OCI-LY3 (cell line): ENCODE results near the gene SLC12A7.

Experiments used
- H2AFZ ChIP-seq: fragments of 200-600, 300-600 bp; shearing (Covaris generic); 2 replicates; pipeline ENCODE4 v1.6.0; 2014; ENCODE audit warnings: antibody characterized with exemption, low read depth, low read length
- H3K27ac ChIP-seq: fragments of 200-600, 300-600 bp; sonication (generic); 2 replicates; pipeline ENCODE4 v1.5.1; 2014; ENCODE audit warnings: mild to moderate bottlenecking, low read length, moderate library complexity, mixed read lengths
- H3K27me3 ChIP-seq: fragments of 200-600, 300-600 bp; sonication (generic); 2 replicates; pipeline ENCODE4 v1.6.1; 2014; ENCODE audit warnings: low read depth, low read length, mixed read lengths
- H3K36me3 ChIP-seq: fragments of 200-600, 300-600 bp; sonication (generic); replicated peaks from 2 replicates; pipeline ENCODE3; 2014; ENCODE audit warnings: low read depth, low read length, mixed read lengths
- H3K4me1 ChIP-seq: fragments of 300-600, 200-600 bp; sonication (generic); 2 replicates; pipeline ENCODE4 v1.6.1; 2014; ENCODE audit warnings: low read length, mixed read lengths
- H3K4me2 ChIP-seq: fragments of 200-600, 300-600 bp; sonication (generic); 2 replicates; pipeline ENCODE4 v1.6.1; 2014; ENCODE audit warnings: low read length, mixed read lengths
- H3K4me3 ChIP-seq: fragments of 300-600, 200-600 bp; sonication (generic); 2 replicates; pipeline ENCODE4 v1.5.1; 2014; ENCODE audit warnings: antibody characterized with exemption, mild to moderate bottlenecking, low read length, moderate library complexity
- H3K79me2 ChIP-seq: fragments of 300-600, 200-600 bp; shearing (Covaris generic); 2 replicates; pipeline ENCODE4 v1.6.1; 2014; ENCODE audit warnings: mild to moderate bottlenecking, low read length, mixed read lengths
- H3K9ac ChIP-seq: fragments of 300-600, 200-600 bp; shearing (Covaris generic); 2 replicates; pipeline ENCODE4 v1.6.0; 2014; ENCODE audit warnings: mild to moderate bottlenecking, low read length, moderate library complexity
- H3K9me3 ChIP-seq: fragments of 200-600, 300-600 bp; shearing (Covaris generic); 2 replicates; pipeline ENCODE4 v1.6.1; 2014; ENCODE audit warnings: low read length, mixed read lengths; ENCODE audit not compliant: insufficient read depth
- H4K20me1 ChIP-seq: fragments of 200-600, 300-600 bp; sonication (generic); 2 replicates; pipeline ENCODE4 v1.6.1; 2016; ENCODE audit warnings: low read length, mixed read lengths; ENCODE audit not compliant: insufficient read depth
- EZH2phosphoT487 ChIP-seq: fragments of 200-600 bp; shearing (Covaris generic); IDR thresholded peaks from 2 replicates; pipeline ENCODE4 v1.6.1; 2018; ENCODE audit warnings: antibody characterized with exemption, mixed run types, low read depth
- TF ChIP-seq, protein P1 (sequence below): fragments of 200-600, 300-600 bp; sonication (generic); IDR thresholded peaks from 2 replicates; pipeline ENCODE4 v1.5.1; 2014; ENCODE audit warnings: antibody characterized with exemption, low read length, low read depth

The SLC12A7 gene

DNA sequence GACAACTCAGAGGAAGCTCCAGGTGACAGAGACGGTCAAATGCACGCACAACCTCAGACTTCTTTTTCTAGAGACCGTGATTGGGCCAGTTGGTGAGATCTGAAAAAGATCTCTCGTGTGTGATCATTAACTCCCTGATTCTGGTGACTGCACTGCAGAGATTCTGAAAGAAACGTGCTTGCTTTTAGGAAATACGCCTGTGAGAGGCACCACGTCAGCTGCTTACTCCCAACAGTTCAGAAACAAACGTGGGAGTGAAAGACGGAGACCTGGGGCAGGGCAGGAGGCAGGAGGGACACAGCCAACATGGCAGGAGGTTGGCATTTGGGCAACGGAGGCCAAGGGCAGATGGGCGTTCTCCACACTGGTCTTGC is 15.9 kb downstream of the SLC12A7 start:
- Histone ChIP-seq H2AFZ (no peak overlapping the region), H3K9me3 (no peaks in the 10 kb centered on the region), H3K27ac (no peak overlapping the region), H3K4me2 (no peak overlapping the region), H3K79me2 (no peaks in the 10 kb centered on the region), H3K27me3 (no peaks in the 10 kb centered on the region), H3K9ac (no peak overlapping the region), H4K20me1 (peaks cover 18% of the 10 kb centered on the region; the same call in 1 of the 2 replicates), H3K4me3 (no peak overlapping the region), H3K36me3 (no peaks in the 10 kb centered on the region), H3K4me1 (peaks cover 4% of the 10 kb centered on the region; the same call in 1 of the 2 replicates)
- TF ChIP-seq, protein P1, sequence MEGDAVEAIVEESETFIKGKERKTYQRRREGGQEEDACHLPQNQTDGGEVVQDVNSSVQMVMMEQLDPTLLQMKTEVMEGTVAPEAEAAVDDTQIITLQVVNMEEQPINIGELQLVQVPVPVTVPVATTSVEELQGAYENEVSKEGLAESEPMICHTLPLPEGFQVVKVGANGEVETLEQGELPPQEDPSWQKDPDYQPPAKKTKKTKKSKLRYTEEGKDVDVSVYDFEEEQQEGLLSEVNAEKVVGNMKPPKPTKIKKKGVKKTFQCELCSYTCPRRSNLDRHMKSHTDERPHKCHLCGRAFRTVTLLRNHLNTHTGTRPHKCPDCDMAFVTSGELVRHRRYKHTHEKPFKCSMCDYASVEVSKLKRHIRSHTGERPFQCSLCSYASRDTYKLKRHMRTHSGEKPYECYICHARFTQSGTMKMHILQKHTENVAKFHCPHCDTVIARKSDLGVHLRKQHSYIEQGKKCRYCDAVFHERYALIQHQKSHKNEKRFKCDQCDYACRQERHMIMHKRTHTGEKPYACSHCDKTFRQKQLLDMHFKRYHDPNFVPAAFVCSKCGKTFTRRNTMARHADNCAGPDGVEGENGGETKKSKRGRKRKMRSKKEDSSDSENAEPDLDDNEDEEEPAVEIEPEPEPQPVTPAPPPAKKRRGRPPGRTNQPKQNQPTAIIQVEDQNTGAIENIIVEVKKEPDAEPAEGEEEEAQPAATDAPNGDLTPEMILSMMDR: no peak
- TF ChIP-seq EZH2phosphoT487: no peak

DNA sequence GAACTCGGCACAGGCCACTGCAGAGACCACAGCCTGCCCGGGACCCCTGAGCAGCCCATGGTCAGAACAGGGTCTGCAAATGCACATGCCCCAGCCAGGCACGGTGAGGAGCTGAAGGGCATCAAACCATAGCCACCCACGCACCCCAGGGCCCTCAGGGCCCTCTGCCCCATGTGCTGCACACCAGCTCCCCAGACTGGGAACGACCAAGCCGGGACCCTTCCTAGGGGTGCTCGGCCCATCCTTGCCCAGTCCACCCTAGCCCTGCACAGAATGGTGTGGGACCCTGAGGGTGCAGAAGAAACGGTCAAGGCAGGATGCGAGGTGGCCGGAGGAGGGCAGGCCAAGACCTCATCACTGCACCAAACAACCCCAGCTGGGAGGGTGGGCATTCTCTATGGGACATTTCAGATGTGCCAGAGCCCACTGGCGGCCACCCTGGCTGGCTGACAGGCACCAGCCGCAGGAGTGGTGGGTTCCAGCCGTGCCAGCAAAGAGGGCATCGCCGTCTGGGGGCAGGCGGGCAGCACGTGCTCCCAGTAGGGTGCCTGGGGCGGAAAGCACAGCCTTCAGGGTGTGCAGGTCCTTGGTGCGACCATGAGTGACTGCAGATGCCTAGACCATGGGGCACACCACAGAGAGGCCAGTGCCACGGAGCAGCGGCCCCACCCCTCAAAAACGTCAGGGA is 16.4 kb downstream of the SLC12A7 start:
- Histone ChIP-seq H3K27ac (no peak overlapping the region), H3K4me1 (peaks cover 4% of the 10 kb centered on the region; the same call in 1 of the 2 replicates), H3K27me3 (no peaks in the 10 kb centered on the region), H3K9ac (no peak overlapping the region), H3K36me3 (no peaks in the 10 kb centered on the region), H3K79me2 (no peaks in the 10 kb centered on the region), H3K4me2 (no peak overlapping the region), H2AFZ (no peak overlapping the region), H3K9me3 (no peaks in the 10 kb centered on the region), H4K20me1 (peaks cover 17% of the 10 kb centered on the region; the same call in 1 of the 2 replicates), H3K4me3 (no peak overlapping the region)
- TF ChIP-seq, protein P1: no peak
- TF ChIP-seq EZH2phosphoT487: no peak

DNA sequence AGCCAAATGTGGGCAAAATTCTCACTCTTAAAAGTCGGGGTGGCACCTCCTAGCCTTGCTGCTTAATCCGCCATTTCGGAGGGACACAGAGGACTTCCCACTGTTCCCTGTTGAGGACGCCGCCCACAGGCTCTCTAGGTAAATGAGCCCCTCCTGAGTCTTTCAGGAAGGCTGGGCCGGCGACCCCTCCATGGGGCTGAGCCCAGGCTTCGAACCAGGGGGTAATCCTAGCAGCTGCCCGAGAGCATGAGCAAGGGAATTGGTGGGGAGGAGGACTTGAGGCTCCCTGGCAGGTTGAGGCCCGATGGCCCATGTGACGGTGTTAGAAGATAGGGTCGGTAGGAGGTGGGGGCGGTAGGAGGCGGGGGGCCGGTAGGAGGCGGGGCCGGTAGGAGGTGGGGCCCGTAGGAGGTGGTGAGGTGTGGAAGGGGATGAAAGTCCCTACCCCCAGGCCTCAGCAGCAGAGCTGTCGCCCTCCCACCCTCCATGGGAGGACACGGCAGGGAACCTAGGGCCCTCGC is 17.1 kb downstream of the SLC12A7 start:
- Histone ChIP-seq H3K9ac (no peak overlapping the region), H4K20me1 (peaks cover 12% of the 10 kb centered on the region; the same call in 1 of the 2 replicates), H3K4me2 (no peak overlapping the region), H3K36me3 (no peaks in the 10 kb centered on the region), H3K27me3 (no peaks in the 10 kb centered on the region), H3K4me3 (no peak overlapping the region), H3K79me2 (no peaks in the 10 kb centered on the region), H2AFZ (no peak overlapping the region), H3K27ac (no peak overlapping the region), H3K9me3 (no peaks in the 10 kb centered on the region), H3K4me1 (peaks cover 4% of the 10 kb centered on the region; the same call in 1 of the 2 replicates)
- TF ChIP-seq, protein P1: no peak
- no peak for TF ChIP-seq EZH2phosphoT487

DNA sequence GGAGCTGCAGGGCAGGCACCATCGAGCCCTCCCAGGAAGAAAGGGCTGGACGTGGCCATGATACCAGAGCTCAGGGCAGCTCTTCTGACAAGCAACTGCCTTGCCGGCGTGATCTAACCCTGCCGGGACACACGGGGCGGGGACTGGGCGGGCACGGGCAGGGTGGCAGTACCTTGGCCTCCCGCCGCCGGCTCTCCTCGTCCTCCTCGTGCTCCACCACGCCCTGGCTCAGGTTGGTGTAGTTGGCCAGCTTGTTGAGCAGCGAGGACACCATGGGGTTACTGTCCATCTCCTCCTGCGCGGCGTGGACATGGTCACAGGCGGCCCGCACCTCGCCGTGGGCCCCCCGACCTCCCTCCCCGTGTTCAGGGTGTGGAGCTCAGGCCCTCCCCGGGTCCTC is 18.5 kb downstream of the SLC12A7 start:
- no peak overlapping the region for H2AFZ ChIP-seq
- TF ChIP-seq, protein P1: no peak
- no peak for TF ChIP-seq EZH2phosphoT487
- H3K4me3 ChIP-seq: no peak overlapping the region
- no peaks in the 10 kb centered on the region for H3K4me1 ChIP-seq
- H4K20me1 ChIP-seq: peaks cover 7% of the 10 kb centered on the region; the same call in 1 of the 2 replicates
- H3K9me3 ChIP-seq: no peaks in the 10 kb centered on the region
- no peaks in the 10 kb centered on the region for H3K79me2 ChIP-seq
- H3K27ac ChIP-seq: no peak overlapping the region
- H3K36me3 ChIP-seq: no peaks in the 10 kb centered on the region
- no peak overlapping the region for H3K4me2 ChIP-seq
- H3K27me3 ChIP-seq: no peaks in the 10 kb centered on the region
- no peak overlapping the region for H3K9ac ChIP-seq
